Measurements from ENCODE around the gene EMC7.

GRCh38 chr15:34038023-34038870, 63.4 kb downstream of the EMC7 start:
- TF ChIP-seq, protein P1, sequence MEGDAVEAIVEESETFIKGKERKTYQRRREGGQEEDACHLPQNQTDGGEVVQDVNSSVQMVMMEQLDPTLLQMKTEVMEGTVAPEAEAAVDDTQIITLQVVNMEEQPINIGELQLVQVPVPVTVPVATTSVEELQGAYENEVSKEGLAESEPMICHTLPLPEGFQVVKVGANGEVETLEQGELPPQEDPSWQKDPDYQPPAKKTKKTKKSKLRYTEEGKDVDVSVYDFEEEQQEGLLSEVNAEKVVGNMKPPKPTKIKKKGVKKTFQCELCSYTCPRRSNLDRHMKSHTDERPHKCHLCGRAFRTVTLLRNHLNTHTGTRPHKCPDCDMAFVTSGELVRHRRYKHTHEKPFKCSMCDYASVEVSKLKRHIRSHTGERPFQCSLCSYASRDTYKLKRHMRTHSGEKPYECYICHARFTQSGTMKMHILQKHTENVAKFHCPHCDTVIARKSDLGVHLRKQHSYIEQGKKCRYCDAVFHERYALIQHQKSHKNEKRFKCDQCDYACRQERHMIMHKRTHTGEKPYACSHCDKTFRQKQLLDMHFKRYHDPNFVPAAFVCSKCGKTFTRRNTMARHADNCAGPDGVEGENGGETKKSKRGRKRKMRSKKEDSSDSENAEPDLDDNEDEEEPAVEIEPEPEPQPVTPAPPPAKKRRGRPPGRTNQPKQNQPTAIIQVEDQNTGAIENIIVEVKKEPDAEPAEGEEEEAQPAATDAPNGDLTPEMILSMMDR (IDR thresholded peaks at IDR 0.05): no peak
- peak; percentile 82 for TF ChIP-seq POLR2AphosphoS5 (IDR thresholded peaks at IDR 0.05; ENCODE audit: low read depth, low read length)
- TF ChIP-seq REST (IDR thresholded peaks at IDR 0.05; ENCODE audit: insufficient read depth in 1 of 2, low read depth in 2 of 2, low read length in 1 of 2): no peak
